Tibial artery (tissue), 4 donors: ENCODE data around the gene ATG4C.
"Not testable (repeated sequence)": the region's sequence is repeated elsewhere in the genome, so short reads cannot be mapped to it uniquely, and the experiment has no call there.

Experiments used
- DNase-seq, 2 donors: peaks; one replicate each; pipeline ENCODE4 v3.0.0-alpha.2; 2019
- H3K27ac ChIP-seq, 2 donors: fragments of 200-600 bp; sonication (generic) in 1 of 2; 1 replicate in 1 of 2; 2 replicates in 1 of 2; pipeline ENCODE4 v1.5.1; 2018 to 2019; ENCODE audit warnings: mild to moderate bottlenecking in 1 of 2
- H3K27me3 ChIP-seq, 2 donors: fragments of 200-600 bp; sonication (generic) in 1 of 2; one replicate each; pipeline versions ENCODE4 v1.5.1 to v1.6.0; 2016 to 2019
- H3K36me3 ChIP-seq, 3 donors: fragments of 200-600 bp; sonication (generic) in 2 of 3; one replicate each; pipeline ENCODE4 v1.5.1; 2016 to 2019; ENCODE audit warnings: mild to moderate bottlenecking in 2 of 3
- H3K4me1 ChIP-seq, 4 donors: fragments of 200-600 bp; sonication (generic) in 2 of 4; 1 replicate in 3 of 4; 2 replicates in 1 of 4; pipeline ENCODE4 v1.5.1; 2016 to 2019
- H3K4me3 ChIP-seq, 2 donors: fragments of 200-600 bp; sonication (generic) in 1 of 2; 1 replicate in 1 of 2; 2 replicates in 1 of 2; pipeline ENCODE4 v1.5.1; 2018 to 2019; ENCODE audit warnings: mild to moderate bottlenecking in 2 of 2
- H3K9me3 ChIP-seq, 3 donors: fragments of 200-600 bp; sonication (generic) in 1 of 3; one replicate each; pipeline ENCODE4 v1.5.1; 2016 to 2019
- CTCF ChIP-seq, 2 experiments: fragments of 200-600 bp in 1 of 2; fragments of 450-650 bp in 1 of 2; IDR thresholded peaks; one replicate each; pipeline ENCODE4 v1.5.1; 2017 to 2019; ENCODE audit warnings: antibody characterized with exemption in 2 of 2, mild to moderate bottlenecking in 1 of 2, moderate library complexity in 1 of 2
- intact Hi-C: fragments of 100-400 bp; cut with DNase I; formaldehyde crosslinking; loops from one replicate; pipeline ENCODE4 v1.15.0; 2023; ENCODE audit warnings: low total_unique reads

Gene ATG4C

GRCh38 chr1:62783736-62784508 lies at the start of gene ATG4C:
TSS of gene ATG4C (plus strand) at chr1:62784132. CDS start at chr1:62803787, 19,655 bp downstream.
- no peaks in the 10 kb centered on the region for H3K27me3 ChIP-seq
- H3K27ac ChIP-seq: peak within 1 kb of the TSS; percentile 81 to 85
- no peaks in the 10 kb centered on the region for H3K9me3 ChIP-seq
- peaks cover 0 to 15% (median 9%) of the 10 kb centered on the region in 4 donors for H3K4me1 ChIP-seq
- TF ChIP-seq CTCF (IDR thresholded peaks at IDR 0.05): no peak
- H3K4me3 ChIP-seq: peak within 1 kb of the TSS; percentile 63 to 73
- peak; percentile 97 for DNase-seq
- H3K36me3 ChIP-seq: no peaks in the 10 kb centered on the region
- intact Hi-C loops: no loop called here

- no peak overlapping the region for H3K27ac ChIP-seq
- no peaks in the 10 kb centered on the region for H3K9me3 ChIP-seq
- peaks cover 0 to 16% (median 0%) of the 10 kb centered on the region in 4 donors for H3K4me1 ChIP-seq
- no peaks in the 10 kb centered on the region for H3K27me3 ChIP-seq
- DNase-seq: no peak
- H3K4me3 ChIP-seq: no peak overlapping the region
- intact Hi-C loops: no loop called here
- no peak for TF ChIP-seq CTCF (IDR thresholded peaks at IDR 0.05)
- no peaks in the 10 kb centered on the region for H3K36me3 ChIP-seq
These were observed 48.3 kb upstream of the ATG4C start for GRCh38 chr1:62735491-62736171.

GRCh38 chr1:62740701-62741100 lies 43.2 kb upstream of the ATG4C start:
- H3K4me1 ChIP-seq: peaks cover 0 to 20% (median 7%) of the 10 kb centered on the region in 4 donors
- H3K9me3 ChIP-seq, H3K27me3 ChIP-seq, H3K27ac ChIP-seq, H3K36me3 ChIP-seq, H3K4me3 ChIP-seq, DNase-seq: not testable (repeated sequence)
- intact Hi-C loops: loop anchor here (10.0 kb wide), 1 partner anchor 206 kb away; no protein-coding TSS in a partner anchor

GRCh38 chr1:62744611-62745577 lies 39.0 kb upstream of the ATG4C start:
- peak overlapping the region; percentile 0 to 22 for H3K27ac ChIP-seq
- no peak overlapping the region for H3K4me3 ChIP-seq
- no peak for DNase-seq
- TF ChIP-seq CTCF (IDR thresholded peaks at IDR 0.05): no peak
- H3K4me1 ChIP-seq: peaks cover 0 to 20% (median 10%) of the 10 kb centered on the region in 4 donors
- no peaks in the 10 kb centered on the region for H3K36me3 ChIP-seq
- H3K27me3 ChIP-seq: no peaks in the 10 kb centered on the region
- intact Hi-C loops: loop anchor here (10.0 kb wide), 1 partner anchor 210 kb away; no protein-coding TSS in a partner anchor
- H3K9me3 ChIP-seq: no peaks in the 10 kb centered on the region

GRCh38 chr1:62746086-62746808 lies 37.7 kb upstream of the ATG4C start:
- Histone ChIP-seq H3K36me3 (no peaks in the 10 kb centered on the region), H3K27ac (no peak overlapping the region), H3K4me1 (peaks cover 0 to 27% (median 11%) of the 10 kb centered on the region in 4 donors), H3K9me3 (no peaks in the 10 kb centered on the region), H3K27me3 (no peaks in the 10 kb centered on the region), H3K4me3 (peak overlapping the region in 1 of 2 donors; percentile 11)
- DNase-seq: no peak
- intact Hi-C loops: loop anchor here (10.0 kb wide), 1 partner anchor 211 kb away; no protein-coding TSS in a partner anchor
- TF ChIP-seq CTCF (IDR thresholded peaks at IDR 0.05): peak; percentile 57 to 65
